Glutamatergic neuron (in vitro differentiated cells): ENCODE measurements around the gene STK32A. TPM values are rescaled to one million over a fixed set of nuclear protein-coding genes. Genes with fewer than 3 reads are reported as not detected.

Source experiments
- DNase-seq: peaks from one replicate; pipeline ENCODE4 v3.0.0; 2022
- H3K27ac Mint-ChIP-seq: one replicate; pipeline ENCODE4 v1.8.0; 2020; ENCODE audit warnings: mild to moderate bottlenecking, mixed read lengths, inconsistent platforms; ENCODE audit not compliant: unreplicated experiment
- H3K27me3 Mint-ChIP-seq: one replicate; pipeline ENCODE4 v1.8.0; 2020; ENCODE audit warnings: mild to moderate bottlenecking, moderate library complexity, mixed read lengths, inconsistent platforms; ENCODE audit not compliant: unreplicated experiment
- H3K36me3 Mint-ChIP-seq: one replicate; pipeline ENCODE4 v1.8.0; 2020; ENCODE audit warnings: mild to moderate bottlenecking, mixed read lengths, inconsistent platforms; ENCODE audit not compliant: unreplicated experiment
- H3K4me1 Mint-ChIP-seq: one replicate; pipeline ENCODE4 v1.8.0; 2020; ENCODE audit warnings: mild to moderate bottlenecking, low read depth, mixed read lengths, inconsistent platforms; ENCODE audit not compliant: unreplicated experiment
- H3K4me3 Mint-ChIP-seq: one replicate; pipeline ENCODE4 v1.8.0; 2020; ENCODE audit warnings: mild to moderate bottlenecking, mixed read lengths, inconsistent platforms; ENCODE audit not compliant: unreplicated experiment
- H3K9me3 Mint-ChIP-seq: one replicate; pipeline ENCODE4 v1.8.0; 2020; ENCODE audit warnings: mild to moderate bottlenecking, moderate library complexity, mixed read lengths, inconsistent platforms; ENCODE audit not compliant: unreplicated experiment
- CTCF ChIP-seq: fragments of 200-600 bp; sonication (generic); IDR thresholded peaks from one replicate; pipeline ENCODE4 v1.5.0; 2021; ENCODE audit not compliant: partially characterized antibody, unreplicated experiment
- total RNA-seq: library from RNA; stranded (reverse); fragmentation: NEBNext Ultra II Directional; extraction: Animal tissue kit (Norgen Biotek cat#: 25700); gene quantifications from one replicate; pipeline ENCODE4 v1.2.1, GENCODE V29; 2021; ENCODE audit not compliant: unreplicated experiment

The STK32A gene
- total RNA-seq, 1 donor from 2014 or later = 3.2 TPM

GRCh38 chr5:147413266-147413665, 178.4 kb downstream of the STK32A start:
- no peak for DNase-seq
- no peak for TF ChIP-seq CTCF
- H3K27me3 Mint-ChIP-seq = peaks cover 7% of the 10 kb centered on the region
- peaks cover 27% of the 10 kb centered on the region for H3K4me1 Mint-ChIP-seq
- H3K27ac Mint-ChIP-seq = no peak overlapping the region
- peaks cover 2% of the 10 kb centered on the region for H3K9me3 Mint-ChIP-seq
- H3K4me3 Mint-ChIP-seq = no peak overlapping the region
- peaks cover 17% of the 10 kb centered on the region for H3K36me3 Mint-ChIP-seq

- Mint-ChIP-seq H3K36me3 (peaks cover 13% of the 10 kb centered on the region), H3K27ac (no peak overlapping the region), H3K4me3 (no peak overlapping the region), H3K27me3 (peaks cover 7% of the 10 kb centered on the region), H3K4me1 (peaks cover 32% of the 10 kb centered on the region), H3K9me3 (peaks cover 2% of the 10 kb centered on the region)
- no peak for DNase-seq
- TF ChIP-seq CTCF = no peak
These were observed 180.8 kb downstream of the STK32A start for GRCh38 chr5:147415651-147416050.

- Mint-ChIP-seq H3K27me3 (peaks cover 4% of the 10 kb centered on the region), H3K36me3 (peaks cover 13% of the 10 kb centered on the region), H3K4me3 (no peak overlapping the region), H3K9me3 (peaks cover 2% of the 10 kb centered on the region), H3K4me1 (peaks cover 29% of the 10 kb centered on the region), H3K27ac (no peak overlapping the region)
- DNase-seq = no peak
- TF ChIP-seq CTCF = no peak
These were observed 182.4 kb downstream of the STK32A start for GRCh38 chr5:147417135-147417813.

- H3K4me1 Mint-ChIP-seq = peaks cover 29% of the 10 kb centered on the region
- peaks cover 15% of the 10 kb centered on the region for H3K36me3 Mint-ChIP-seq
- no peak for DNase-seq
- peaks cover 2% of the 10 kb centered on the region for H3K9me3 Mint-ChIP-seq
- no peak for TF ChIP-seq CTCF
- H3K4me3 Mint-ChIP-seq = no peak overlapping the region
- H3K27me3 Mint-ChIP-seq = peaks cover 5% of the 10 kb centered on the region
- H3K27ac Mint-ChIP-seq = no peak overlapping the region
These were observed 183.8 kb downstream of the STK32A start for GRCh38 chr5:147418613-147419012.

GRCh38 chr5:147426640-147427327, 192.0 kb downstream of the STK32A start:
- no peak overlapping the region for H3K27ac Mint-ChIP-seq
- H3K9me3 Mint-ChIP-seq = peaks cover 6% of the 10 kb centered on the region
- no peak for DNase-seq
- peaks cover 50% of the 10 kb centered on the region for H3K4me1 Mint-ChIP-seq
- peaks cover 16% of the 10 kb centered on the region for H3K36me3 Mint-ChIP-seq
- no peak for TF ChIP-seq CTCF
- H3K27me3 Mint-ChIP-seq = peaks cover 3% of the 10 kb centered on the region
- peak overlapping the region; percentile 17 for H3K4me3 Mint-ChIP-seq
